COLO668 (cell line): ENCODE results near the gene ADARB2.
A peak's percentile ranks its signal among the peaks of the same experiment; 100 is the strongest.
"Not testable (repeated sequence)": the region's sequence is repeated elsewhere in the genome, so short reads cannot be mapped to it uniquely, and the experiment has no call there.

Source experiments
- DNase-seq: peaks from one replicate; lab custom pipeline; 2025; ENCODE audit not compliant: unreplicated experiment; lab: John Stamatoyannopoulos, UW

ADARB2 gene

DNA sequence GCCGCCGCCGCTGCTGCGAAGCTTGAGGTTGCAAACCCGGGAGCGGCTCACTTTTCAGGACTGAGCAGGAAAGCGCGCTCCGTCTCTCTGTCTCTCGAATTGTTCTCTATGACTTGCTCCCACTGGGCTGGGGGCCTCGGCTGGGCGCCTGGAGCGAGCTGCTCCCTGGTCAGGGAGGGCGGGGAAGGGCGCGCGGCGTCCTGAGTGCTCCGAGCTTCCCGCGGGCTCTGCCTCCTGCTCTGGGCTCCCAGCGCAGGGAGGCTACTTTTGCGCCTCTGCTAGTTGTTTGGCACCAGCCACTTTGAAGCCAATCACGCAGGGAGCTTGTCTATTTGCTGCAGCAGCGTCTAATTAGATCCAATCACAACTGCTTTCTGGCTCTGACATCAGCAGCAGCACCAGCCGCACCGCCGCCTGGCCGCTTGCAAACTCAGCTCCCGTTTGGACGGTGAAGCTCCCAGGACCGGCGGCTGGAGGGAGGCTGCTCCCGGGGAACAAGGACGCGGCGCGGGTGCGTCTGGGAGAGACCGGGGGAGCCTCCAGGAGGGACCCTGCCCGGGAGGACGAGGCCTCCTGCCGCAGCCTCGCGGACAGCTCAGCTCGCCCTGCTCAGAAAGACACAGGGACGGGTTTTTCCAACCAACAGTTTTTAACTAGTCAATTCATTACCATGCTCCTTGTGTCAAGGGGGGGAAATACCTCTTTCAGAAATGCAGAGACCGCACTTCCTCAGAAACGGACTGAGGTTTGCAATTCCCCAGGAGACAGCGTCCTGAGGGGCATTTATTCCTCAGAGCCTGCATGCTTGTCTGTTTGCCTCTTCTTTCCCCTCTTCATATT, at the start of gene ADARB2:
Gene ADARB2, minus strand, starts transcription at position 304 of the 840 bp plus-strand sequence.
- peak; percentile 84 for DNase-seq

DNA sequence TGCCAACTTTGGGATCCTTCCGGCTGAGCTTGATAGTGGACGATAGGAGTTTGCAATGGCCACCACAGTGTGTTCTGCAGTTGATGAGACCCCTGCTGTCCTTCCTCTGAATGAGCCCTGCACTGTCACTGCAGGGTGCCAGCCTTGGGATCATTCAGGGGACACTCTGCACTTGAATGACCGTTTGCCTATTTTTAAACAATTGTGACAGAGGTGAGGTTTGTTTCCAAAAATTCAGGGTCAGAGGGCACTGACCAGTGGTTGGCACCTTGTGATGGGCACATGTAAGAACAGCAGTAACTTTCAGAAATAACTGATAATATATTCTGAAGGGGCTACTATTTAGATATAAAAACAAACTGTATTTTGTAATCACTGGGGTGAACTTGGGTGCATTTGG, 48.5 kb upstream of the ADARB2 start:
- DNase-seq: no peak

DNA sequence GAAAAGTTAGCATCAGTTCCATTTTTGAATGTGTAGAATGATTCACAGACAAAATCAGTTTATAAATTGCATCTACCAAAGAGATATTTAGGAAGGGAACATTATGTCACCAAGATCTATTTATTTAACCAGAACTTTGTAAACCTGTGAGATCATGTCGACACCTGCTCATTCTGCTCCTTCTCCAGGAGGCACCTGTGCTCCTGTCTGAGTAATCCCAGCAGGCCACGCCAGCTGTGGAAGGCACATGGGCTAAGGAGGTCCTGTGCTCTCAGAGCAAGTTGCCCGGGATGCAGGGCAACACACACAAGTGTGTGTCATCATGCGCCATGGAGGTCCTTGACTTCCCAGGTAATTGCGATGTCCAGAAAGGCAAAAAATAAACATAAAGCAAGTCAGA, 45.5 kb upstream of the ADARB2 start:
- peak; percentile 77 for DNase-seq

DNA sequence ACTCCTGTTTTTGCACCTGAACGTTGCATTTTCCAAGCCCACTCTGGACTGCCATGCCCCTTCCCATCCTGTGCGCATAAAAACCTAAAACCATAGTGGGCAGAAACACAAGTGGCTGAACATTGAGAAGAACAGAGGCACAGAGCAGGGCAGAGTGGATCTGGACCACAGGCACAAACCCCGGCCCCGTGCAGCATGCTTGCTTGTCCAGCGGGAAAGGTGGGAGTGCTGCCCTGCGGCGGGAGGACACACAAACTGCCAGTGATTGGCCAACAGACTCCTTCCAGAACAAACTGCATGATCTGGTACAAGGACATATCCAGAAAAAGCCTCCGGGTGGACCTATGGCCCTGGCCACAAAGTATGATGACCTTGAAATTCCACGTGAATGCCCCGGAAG, 42.5 kb upstream of the ADARB2 start:
- no peak for DNase-seq

DNA sequence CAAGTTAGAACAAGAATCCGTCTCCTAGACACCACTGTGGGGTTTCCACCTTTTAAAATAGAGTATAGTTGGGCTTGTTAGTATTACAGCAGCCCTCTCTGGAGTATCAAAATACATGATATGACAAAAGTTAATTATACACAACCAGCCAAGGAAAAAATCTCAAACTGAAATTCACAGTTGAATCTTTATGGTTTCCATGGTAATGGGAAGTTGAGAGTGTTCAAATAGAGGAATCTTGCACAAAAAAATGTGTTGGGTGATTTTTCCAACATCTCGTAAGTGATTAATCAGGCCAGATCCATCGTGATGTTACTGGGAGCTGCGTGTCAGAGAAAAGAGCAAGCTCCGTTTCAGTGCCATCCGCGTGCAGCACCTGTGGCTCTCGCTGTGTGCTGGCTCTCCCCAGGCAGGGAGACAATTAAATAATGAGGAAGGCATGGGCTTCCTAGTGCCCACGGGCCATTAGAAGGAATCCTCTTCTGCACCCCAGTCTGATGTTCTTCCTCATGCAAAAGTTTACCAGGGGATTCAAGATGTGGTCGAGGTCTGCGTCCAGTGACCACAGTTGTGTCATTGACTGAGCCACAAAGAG, 41.1 kb upstream of the ADARB2 start:
- DNase-seq: no peak

DNA sequence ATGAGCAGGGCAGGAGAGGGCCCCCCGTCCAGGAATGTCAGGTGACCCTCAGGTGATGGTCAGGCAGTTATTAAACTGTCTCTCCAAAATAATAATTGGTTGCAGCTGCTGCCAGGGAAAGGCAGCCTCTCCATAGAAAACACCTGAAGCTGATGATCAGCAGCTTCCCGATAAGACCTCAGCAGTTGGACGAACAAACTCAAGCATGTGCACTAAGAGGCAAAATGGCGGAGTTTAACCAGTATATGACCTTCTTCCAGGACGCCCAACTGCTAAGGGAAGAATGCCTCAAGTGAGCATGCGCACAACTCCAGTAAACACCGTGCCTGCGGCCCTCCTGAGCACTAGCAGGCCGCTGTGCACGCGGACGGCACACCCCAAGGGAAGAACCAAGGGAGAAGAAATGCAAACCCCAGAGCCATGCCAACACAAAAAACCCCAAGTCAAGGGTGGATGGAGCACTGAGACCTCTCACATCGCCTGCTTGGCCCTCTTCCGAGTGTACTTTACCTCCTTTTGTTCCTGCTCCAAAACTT, 38.9 kb upstream of the ADARB2 start:
- no peak for DNase-seq

DNA sequence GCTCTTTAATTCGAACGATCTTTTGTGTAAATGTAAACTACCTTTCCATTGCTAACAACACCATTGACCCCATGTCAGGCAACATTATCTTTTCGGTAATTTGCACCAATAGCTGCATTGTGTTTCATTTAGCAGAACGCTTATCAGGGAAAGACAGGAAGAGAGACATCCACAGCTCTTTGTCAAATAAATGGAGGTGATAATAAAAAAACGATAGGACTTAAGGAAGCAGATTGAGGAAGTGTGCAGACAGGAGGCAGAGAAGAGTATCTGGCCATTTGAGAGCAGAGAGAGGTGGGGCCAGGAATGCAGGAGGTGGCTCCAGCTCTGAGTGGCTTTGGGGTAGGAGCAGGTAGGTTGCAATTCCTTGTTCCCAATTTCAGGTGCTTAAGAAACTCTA, 37.5 kb upstream of the ADARB2 start:
- DNase-seq: no peak

DNA sequence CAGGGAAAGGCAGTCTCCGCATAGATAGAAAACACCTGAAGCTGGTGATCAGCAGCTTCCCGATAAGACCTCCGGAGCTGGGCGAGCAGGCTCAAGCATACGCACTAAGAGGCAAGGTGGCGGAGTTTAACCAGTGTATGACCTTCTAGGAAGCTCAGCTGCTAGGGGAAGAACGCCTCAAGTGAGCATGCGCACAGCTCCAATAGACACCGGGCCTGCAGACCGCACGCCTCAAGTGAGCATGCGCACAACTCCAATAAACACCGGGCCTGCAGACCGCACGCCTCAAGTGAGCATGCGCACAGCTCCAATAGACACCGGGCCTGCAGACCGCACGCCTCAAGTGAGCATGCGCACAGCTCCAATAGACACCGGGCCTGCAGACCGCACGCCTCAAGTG, 35.9 kb upstream of the ADARB2 start:
- not testable (repeated sequence) for DNase-seq

DNA sequence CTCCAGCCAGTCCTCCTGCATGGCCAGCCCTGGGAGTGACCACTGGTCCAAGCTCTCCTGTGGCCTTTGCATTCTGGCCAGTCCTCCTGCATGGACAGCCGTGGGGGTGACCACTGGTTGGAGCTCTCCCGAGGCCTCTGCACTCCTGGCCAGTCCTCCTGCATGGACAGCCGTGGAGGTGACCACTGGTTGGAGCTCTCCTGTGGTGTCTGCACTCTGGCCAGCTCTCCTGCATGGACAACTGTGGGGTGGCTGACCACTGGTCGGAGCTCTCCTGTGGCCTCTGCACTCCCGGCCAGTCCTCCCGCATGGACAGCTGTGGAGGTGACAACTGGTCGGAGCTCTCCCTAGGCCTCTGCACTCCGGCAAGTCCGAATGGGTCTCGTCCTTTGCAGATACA, 28.7 kb upstream of the ADARB2 start:
- DNase-seq: no peak

DNA sequence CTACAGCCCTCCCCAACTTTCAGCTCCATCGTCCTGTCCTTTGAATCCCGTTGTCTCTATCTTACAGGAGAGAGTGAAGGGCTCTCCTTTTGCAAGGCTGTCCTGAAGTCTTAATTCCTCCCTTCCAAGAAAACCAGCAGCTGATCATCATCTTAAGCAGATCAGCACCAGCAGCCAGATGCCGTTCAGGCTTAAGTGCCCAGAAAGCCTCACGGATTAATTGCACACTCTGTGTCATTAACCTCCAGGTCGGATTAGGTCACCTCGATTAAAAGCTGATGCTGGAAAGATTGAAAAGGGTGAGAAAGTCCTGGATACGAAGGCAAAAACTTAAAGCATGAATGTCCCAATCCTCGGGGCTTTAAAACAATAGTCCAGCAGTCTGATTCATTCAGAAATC, 24.8 kb upstream of the ADARB2 start:
- DNase-seq: no peak

DNA sequence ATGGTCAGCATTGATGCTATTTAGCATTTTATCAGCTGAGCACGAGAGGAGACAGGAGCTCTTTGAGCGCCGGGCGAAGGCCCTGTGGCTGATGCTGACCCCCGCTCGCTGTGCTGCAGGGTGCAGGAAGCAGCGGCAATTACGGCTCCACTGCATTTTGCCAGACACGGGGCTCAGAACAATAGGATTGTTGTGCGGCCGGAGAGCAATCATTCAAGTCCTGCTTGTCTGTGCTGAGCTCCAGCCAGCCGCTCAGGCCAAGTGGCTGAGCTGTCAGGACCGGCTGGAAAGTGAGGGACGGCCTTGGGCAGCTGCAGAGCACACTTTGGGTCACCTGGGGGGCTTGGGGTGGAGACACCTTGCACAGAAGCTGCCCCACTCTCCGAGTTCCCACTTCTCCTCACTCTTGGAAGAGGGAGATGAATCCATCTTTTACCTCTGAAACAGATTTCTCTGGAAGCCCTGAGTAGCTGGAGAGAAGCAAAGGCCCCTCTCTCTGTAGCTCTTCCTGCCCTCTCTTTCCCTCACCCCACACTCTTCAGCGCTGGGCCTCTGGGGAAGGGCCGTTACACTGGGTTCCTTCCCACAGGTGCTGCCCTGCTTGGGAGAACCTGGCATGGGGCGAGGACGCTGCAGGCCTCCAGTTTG, 17.3 kb upstream of the ADARB2 start:
- DNase-seq: no peak

DNA sequence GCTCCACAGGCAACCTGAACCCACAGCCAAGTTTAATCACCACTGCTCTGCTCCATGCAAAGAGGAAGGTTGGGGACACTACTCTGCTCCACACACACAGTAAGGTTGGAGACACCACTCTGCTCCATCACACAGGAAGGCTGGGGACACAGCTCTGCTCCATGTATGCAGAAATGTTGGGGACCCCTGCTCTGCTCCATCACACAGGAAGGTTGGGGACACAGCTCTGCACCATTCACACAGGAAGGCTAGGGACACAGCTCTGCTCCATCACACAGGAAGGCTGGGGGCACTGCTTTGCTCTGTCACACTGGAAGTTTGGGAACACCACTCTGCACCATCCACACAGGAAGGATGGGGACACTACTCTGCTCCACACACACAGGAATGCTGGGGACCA, 14.8 kb upstream of the ADARB2 start:
- no peak for DNase-seq

DNA sequence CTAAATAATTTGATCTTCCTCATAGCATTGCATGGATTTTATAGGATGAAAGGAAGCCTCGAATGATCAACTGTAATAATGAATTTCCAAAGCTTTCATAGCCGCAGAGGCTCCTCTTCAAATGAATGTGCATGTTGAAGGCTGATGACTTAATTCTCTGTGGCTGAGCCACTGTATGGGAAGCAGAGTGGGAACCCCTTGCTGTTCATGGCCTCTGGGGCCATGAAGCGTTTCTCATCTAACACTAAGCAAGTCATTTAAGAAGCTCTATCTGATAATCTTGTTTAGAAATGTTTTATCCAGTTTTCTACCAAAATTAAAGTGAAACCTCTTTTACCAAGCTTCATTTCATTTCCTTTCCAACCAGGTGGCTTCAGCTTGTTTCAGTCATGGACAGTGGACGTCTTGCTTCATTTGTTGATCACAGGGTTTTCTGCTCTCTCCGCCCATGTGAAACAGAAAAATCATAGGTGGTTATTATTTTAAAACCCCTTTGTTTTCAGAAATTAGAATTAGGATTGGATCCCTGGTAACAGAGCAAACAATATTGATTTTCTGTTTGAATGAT, 10.3 kb upstream of the ADARB2 start:
- DNase-seq: no peak

DNA sequence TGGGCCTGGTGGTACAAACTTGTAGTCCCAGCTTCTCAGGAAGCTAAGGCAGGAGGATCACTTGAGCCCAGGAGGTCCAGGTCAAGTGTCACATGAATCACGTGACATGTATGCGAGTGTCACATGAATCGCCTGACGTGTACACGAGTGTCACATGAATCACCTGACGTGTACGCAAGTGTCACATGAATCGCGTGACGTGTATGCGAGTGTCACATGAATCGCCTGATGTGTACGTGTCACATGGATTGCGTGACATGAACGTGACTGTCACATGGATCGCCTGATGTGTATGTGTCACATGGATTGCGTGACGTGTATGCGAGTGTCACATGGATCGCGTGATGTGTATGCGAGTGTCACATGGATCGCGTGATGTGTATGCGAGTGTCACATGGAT, 9.5 kb upstream of the ADARB2 start:
- DNase-seq: no peak

DNA sequence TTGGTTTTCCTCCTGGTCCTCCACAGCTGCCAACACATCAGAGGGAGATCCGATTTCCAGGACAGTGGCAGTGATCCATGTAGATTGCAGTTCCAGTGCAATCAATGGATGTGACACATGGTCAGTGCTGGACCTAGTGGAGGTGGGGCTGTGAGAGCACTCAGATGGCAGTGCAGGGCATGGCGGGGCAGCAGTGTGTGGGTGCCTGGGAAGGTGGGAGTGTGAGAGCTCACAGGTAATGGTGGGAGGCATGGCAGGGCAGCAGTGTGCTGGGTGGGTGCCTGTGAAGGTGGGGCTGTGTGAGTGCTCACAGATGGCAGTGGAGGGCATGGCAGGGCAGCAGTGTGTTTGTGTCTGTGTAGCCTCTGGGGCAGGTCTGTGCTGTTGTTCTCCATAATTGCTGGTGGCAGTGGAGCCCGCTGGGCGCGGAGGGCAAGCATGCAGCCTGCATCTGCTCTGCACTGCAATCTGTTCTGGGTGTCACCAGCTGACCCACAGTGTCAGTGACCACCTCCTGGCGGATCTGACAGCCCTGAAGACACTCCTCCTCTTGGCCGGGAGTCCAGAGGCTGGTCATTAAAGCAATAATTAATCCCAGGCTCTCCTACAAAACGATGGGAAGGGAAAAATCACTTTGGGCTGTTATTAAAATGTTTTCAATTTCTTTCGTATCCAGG, 8.6 kb upstream of the ADARB2 start:
- DNase-seq: no peak

DNA sequence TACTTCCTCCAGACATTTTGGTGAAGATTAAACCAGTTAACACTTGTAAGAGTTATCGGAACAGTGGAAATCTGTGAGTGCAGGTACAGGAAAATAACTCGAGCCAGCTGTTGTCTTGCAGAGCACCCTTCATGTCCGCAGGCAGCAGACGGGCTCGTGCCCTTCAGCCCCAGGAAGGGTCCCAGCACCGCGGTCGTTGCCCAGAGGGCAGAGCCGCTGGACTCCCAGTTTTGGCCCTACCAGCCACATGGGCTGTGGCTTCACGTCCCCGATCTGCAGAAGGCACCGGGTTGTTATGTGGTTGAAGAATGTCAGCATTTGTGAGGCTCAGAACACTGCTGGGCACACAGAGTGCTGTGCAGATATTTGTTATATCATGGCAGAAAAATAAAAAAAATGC, 7.2 kb upstream of the ADARB2 start:
- no peak for DNase-seq

DNA sequence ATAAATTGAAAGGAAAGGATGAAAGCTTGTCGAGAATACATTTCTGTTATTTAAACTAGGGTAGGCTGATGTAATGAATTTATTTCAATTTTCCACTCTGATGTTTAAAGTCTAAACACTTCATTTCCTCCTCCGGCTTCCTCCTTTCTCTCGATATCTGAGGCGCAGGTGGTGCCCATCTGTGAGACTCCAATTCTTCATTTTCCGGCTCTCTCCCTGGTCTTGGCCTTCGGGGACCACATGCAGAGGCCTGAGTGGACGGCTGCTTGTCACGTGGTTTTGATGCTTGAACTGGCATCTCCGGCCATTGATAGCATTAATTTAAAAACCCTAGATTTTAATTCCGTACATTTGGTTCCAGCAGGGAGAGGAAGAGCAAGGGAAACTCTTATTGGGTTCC, 5.8 kb upstream of the ADARB2 start:
- no peak for DNase-seq

DNA sequence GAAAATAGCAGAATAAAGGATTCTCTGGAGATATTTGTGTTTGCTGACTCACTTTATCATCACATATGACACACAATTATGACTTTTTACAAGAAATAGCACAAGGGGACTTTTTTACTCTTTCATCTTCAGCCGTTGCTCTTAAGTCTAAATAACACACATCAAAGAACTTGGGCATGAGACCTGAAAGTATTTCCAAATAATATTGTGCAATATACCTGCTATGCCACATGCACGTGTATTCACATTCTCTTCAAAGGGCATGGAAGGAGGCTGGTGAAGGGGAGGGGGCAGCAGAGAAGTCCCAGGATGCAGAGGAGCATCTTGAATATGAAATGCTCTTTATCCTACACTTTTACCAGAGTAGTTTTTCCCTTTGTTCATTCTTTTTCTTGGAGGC, 4.1 kb upstream of the ADARB2 start:
- no peak for DNase-seq

DNA sequence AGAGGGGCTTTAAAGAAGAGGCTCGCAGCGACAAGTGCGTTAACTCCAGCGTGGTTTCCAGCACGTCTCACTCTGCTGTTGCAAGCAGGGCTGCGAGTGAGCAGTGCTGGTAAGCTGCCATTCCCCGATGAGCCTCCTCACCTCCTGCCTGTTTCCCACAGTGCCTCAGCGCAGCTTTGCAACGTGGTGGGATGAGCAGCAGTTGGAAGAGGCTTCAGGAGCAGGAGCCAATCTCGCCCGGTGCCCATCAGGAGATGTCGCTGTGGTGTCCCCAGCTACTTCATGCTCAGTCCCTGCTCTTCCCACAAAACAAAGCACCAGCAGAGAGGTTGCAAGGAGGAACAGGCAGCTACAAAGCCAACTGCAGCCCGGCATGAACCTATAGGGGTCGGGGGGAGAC, 2.4 kb upstream of the ADARB2 start:
- DNase-seq: no peak

DNA sequence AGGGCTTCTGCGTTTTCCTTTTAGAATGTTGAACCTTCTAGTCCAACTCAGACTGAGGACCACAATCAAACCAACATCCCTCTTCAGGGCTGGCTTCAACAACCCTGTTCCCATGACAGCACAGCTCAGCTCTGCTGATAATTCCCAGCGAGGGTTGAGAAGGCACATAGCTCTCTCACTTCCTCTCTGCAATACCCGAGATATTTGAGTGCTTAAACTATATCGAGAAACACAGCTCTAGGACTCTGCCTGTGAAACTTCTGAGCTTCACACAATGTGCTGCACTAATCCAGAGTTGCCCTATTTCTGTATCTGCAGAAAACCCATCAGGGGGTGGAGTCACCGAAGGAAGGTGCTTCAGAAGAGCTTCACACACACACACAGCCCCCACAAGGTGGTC, 1.6 kb upstream of the ADARB2 start:
- DNase-seq: no peak

DNA sequence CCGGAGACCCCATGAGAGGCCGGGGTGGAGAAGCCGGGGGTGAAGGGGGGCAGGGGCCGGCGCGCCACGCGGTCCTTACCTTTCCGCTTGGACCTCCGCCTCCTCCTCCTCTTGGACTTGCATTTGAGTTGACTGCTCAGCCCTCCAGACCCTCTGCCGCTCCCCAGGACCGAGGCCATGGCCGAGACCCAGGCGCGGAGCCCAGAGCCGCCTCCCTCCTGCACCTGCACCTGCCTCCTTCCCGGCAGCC, 428 bp downstream of the ADARB2 start:
- no peak for DNase-seq
